ENCODE data around the gene ZNF664.

ZNF664 gene

GRCh38 chr12:123972457-123973401, at the start of gene ZNF664, which contains the start of gene CCDC92:
ZNF664 (plus strand) TSS chr12:123973215; CDS start chr12:124012145, 38,930 bp downstream.
CCDC92 (minus strand) TSS chr12:123972831; CDS start chr12:123944305, 28,526 bp downstream.
- peak; percentile 86 to 92 (median 88) for DNase-seq (ENCODE audit: low read depth in 2 of 3, low spot score in 1 of 3)

GRCh38 chr12:123923927-123924326, 49.1 kb upstream of the ZNF664 start:
- no peak for DNase-seq (ENCODE audit: low read depth in 2 of 3, low spot score in 1 of 3)

GRCh38 chr12:123924539-123924938, 48.5 kb upstream of the ZNF664 start:
- DNase-seq (ENCODE audit: low read depth in 2 of 3, low spot score in 1 of 3): no peak

DNA sequence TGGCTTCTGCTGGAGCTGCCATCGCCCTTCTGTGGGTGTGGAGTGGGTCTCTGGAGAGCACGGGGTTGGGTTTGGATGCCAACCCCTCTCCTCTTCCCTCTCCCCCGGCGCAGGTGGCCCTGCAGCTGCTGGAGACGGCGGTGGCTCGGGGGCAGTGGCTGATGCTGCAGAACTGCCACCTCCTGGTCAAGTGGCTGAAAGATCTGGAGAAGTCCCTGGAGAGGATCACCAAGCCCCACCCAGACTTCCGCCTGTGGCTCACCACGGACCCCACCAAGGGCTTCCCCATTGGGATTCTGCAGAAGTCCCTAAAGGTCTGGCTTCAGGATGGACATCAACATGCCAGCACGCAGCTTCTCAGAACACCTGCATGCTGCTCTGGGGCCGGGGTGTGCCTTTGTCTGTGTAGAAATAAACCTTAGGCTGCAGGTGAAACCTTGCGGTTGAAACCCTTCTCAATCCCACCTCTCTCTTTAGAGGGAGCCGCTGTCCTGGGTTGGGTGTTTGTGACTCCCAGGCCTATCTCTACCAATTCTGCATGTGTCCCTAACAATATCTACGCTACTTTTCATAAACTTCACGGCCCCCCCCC, 44.6 kb upstream of the ZNF664 start:
- DNase-seq (ENCODE audit: low read depth in 2 of 3, low spot score in 1 of 3): no peak

- DNase-seq (ENCODE audit: low read depth in 2 of 3, low spot score in 1 of 3): no peak
Observed at GRCh38 chr12:123928897-123929296, 44.1 kb upstream of the ZNF664 start.

GRCh38 chr12:123929946-123930583, 43.0 kb upstream of the ZNF664 start:
- no peak for DNase-seq (ENCODE audit: low read depth in 2 of 3, low spot score in 1 of 3)

DNA sequence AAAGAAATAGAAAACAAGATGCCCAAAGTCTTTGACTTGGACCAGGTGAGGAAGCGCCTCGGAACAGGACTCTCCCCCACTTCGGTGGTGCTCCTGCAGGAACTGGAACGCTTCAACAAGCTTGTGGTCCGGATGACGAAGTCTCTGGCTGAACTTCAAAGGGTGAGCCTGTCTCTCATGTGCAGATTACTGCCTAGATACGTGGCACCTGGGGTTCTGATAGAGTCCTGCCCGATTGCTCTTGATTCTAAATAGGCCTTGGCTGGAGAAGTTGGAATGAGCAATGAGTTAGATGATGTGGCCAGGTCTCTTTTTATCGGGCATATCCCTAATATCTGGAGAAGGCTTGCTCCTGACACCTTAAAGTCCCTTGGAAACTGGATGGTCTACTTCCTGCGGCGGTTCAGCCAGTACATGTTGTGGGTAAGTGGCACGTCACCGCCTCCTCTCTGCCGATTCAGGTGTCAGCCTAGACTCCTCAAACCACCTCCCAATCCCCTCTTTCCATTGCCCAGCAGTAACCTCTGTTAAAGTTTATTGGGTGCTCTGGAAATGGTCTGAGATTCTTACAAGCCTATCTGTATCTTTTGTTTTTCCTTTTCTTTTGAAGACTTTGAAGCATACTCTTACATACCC, 41.2 kb upstream of the ZNF664 start:
- DNase-seq (ENCODE audit: low read depth in 2 of 3, low spot score in 1 of 3): peak in 1 of 3 donors; percentile 13

DNA sequence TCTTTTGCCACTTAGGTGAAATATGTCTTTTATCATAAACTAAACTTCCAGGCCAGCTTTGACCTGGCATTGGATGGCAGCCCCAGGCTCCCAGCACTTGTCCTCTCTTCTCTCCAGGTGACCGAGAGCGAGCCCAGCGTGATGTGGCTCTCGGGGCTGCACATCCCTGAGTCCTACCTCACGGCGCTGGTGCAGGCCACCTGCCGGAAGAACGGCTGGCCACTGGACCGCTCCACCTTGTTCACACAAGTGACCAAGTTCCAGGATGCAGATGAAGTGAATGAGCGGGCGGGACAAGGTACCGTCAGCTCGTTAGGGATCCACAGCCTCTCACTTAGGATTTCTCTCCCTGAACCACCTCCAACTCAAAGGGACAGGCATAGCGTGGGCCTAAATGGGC, 39.8 kb upstream of the ZNF664 start:
- DNase-seq (ENCODE audit: low read depth in 2 of 3, low spot score in 1 of 3): no peak

- DNase-seq (ENCODE audit: low read depth in 2 of 3, low spot score in 1 of 3): no peak
Observed at GRCh38 chr12:123934016-123934620, 38.9 kb upstream of the ZNF664 start.

DNA sequence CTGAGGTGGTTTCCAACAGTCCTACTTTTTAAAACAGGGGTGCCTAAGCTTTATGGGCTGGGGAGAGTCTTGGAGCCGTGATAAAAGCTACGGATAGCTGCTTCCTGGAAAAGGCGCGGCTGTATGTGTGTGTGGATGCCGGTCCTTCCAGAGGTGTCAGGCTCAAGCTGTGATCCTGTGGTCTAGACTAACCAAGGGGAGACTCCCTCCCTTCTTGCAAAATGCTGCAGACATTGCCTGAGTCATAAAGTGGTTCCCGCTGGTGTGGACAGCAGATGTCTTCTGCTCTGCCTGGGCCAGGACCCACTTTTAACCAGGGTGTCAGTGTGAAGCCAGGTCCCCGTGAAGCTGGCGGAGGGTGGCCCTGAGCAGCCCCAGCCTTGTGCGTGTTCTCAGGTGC, 38.2 kb upstream of the ZNF664 start:
- DNase-seq (ENCODE audit: low read depth in 2 of 3, low spot score in 1 of 3): no peak

DNA sequence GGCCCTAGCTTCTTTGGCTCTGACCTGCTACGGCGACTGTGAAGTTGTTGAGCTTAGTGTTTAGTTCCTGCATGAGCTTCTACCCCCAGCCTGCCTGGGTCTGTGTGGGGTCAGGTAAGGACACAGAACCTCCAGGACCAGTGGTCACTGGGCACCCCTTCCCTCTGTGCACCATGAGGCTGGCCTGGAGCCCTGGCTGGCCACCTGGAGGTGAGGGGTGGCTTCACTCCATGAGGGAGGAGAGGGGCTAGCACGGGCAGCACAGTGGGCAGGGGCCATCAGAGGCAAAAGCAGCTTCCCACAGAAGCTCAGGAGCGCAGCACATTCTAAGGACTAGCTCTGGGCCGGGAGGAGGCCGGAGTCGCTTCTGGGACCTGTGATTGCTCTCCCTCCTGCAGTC, 37.1 kb upstream of the ZNF664 start:
- no peak for DNase-seq (ENCODE audit: low read depth in 2 of 3, low spot score in 1 of 3)

DNA sequence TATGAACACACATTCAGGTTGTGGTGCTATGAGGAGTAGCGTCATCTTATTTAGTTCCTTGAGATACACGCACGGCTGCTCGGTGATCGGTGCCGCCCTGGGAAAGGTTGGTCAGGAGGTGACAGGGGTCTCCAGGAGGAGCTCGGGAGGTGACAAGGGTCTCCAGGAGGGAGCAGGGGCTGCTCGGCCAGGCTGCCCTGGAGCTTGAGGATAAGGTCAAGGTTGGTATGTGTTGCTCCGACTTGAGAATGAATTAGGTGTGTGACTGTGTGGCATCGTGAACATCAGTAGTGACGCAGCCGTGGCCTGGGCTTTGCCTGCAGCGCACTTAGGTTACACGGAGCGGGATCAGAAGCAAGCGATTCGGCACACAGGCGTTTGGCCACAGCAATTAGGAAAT, 36.5 kb upstream of the ZNF664 start:
- DNase-seq (ENCODE audit: low read depth in 2 of 3, low spot score in 1 of 3): no peak

DNA sequence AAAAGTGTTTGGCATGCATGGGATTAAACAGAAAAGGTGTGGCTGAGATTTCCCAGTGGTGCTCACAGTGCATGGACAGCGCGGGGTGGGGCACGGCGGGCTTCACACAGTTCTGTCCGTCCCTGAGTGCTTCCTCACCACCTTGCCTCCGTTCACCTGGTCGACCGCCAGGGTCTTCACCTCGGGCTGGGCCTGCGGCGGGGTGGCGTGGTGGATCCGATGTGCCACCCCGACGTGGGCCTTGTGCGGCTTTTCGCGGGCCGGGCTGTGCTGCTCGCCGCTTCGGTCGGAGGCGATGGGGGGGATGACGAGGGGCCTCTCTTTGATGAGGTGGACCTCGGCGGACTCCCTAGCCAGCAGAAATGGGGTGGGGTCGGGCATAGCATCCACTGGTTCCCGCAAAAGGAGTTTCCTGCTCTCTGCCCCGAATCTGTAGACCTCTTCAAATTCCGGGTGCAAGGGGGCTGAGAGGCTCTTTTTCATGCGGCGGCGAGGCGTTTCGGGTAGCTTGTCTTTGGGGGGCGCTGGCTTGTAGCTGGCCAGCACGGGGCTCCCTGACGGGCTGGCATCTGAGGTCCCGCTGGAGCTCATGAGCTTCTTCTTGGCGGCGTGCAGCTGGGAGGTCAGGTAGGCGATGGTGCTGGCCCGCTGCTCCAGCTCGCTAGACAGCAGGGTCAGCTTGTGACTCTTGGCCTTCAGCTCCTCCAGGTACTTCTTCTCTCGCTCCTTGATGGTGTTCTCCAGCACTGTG, 35.9 kb upstream of the ZNF664 start:
- DNase-seq (ENCODE audit: low read depth in 2 of 3, low spot score in 1 of 3): no peak

DNA sequence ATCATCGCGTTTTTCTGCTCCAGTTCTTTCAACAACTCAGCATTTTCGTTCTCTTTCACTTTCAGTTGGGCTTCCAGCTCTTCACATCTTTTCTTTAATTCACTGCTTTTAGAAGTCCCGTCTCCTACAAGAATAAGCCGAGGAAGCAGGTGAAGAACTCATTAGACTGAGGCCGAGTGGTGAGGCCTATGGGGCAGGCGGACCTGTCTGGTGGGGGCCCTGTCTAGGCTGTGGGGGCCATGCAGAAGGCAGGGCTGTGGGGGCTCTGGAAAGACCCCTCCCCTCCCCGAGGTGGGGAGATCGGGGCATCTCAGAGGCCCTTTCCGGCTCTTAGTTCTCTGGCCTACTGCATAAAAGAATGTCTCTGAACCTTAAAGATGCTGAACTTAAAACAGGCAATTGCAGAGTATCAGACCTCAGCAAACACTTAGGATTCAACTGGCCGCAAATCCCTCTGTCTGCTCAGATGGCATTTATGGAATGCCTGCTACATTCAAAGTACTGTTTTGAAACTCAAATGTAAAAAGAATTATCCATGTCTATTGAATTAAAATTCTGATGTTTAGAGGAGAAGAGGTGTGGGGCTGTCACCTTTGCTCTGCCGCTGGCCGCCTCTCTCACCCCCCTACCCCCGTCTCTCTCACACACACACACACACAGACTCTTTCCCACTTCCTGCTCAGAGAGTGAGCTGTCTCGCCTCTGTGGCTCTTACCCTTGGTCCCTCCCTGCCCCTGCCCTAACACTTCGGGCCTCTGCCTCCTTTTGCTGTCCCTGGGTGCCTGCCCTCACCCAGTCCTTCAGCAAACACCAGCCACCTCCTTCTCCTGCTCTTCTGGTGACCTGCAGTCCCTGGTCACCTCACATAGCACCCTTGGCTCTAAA, 35.1 kb upstream of the ZNF664 start:
- peak in 2 of 3 donors; percentile 26 to 45 for DNase-seq (ENCODE audit: low read depth in 2 of 3, low spot score in 1 of 3)

DNA sequence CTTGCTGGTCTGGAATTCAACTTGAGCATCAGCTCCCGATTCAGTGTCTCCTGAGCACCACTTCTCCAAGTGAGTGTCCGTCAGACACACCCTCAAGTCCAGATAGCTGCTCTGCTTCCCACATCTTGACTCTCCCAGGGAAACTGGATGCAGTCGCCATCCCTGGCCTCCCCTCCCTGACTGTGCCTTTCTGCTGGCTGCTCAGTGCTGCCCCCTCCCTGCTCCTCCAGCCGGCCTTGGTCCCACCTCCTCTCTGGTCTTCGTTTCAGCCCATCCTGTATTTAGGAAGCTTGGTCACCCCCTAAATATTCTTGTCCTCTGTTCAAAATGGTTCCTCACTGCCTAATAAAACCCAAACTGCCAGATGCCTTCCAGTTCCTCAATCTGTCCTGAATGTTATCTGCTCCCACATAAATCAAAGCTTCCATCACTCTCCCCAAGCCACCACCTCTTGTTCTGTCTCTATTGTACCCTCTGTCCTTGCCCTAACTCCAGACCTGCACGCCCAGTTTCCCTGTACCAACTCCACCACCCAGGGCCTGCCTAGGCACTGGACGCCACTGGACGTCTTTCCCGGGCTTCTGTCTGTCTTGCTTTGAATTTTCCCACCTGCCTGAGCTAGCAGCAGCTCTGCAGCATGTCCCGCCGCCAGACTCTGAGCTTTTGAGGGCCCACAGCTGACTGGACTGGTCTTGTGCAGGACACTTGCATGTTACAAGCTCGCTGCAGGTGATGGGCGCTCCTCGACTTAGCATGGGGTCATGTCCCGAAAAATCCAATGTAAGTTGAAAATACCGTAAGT, 34.1 kb upstream of the ZNF664 start:
- peak in 1 of 3 donors; percentile 15 for DNase-seq (ENCODE audit: low read depth in 2 of 3, low spot score in 1 of 3)

DNA sequence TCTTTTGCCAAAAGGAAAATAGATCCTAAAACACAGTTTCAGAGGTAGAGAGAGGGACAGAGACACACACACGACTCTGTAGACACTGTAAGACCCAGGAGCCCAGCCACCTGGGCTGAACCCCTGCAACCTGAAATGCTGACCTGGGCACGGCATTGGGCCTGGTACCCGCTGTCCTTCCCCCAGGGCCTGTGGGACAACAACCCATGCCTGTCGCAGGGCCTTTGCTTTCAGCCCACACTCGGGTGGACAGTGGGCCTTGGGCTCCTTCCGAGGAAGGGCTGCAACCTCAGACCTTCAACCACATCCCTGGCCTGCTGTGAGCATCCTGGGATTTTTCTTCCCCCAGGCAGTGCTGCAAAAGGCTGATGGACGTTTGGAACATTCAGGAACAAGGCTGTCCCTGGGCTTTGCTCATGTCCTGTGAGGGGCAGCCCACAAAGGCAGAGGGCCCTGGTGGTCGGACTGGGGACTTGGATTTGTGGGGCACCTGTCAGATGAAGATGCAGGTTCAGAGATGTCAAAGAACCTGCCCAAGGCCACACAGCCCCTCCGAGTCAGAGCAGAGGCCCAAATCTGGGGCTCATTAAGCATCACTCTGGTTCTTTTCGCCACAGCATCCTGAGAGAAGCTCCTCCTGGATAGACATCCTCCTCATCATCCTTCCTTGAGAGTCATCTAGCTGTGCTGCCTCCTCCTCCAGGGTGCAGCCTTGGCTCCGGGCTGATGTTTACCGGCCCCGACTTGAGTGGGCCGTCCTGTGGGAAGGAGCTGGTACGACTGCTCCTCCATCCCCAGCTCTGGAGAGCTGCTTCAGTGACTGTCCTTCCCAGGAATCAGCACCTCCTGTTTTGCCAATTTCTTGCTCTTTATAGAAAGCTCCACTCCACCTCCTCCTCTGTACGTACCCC, 33.0 kb upstream of the ZNF664 start:
- DNase-seq (ENCODE audit: low read depth in 2 of 3, low spot score in 1 of 3): no peak

DNA sequence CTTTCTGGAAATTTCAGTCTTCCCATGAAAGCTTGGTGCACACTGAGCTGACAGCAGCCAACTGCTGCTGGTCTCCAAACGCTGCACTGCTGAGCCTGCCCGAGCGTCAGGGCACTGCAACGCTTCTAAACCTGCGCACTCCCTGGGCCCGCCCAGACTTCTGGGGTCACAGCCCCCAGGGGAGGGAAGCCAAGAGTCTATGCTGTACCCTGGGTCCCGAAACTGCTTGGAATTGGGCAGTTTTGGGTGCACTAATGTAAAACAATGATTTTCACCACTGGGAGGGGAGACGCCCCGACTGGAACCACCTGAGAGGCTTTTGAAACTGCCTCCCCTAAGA, 32.4 kb upstream of the ZNF664 start:
- no peak for DNase-seq (ENCODE audit: low read depth in 2 of 3, low spot score in 1 of 3)

DNA sequence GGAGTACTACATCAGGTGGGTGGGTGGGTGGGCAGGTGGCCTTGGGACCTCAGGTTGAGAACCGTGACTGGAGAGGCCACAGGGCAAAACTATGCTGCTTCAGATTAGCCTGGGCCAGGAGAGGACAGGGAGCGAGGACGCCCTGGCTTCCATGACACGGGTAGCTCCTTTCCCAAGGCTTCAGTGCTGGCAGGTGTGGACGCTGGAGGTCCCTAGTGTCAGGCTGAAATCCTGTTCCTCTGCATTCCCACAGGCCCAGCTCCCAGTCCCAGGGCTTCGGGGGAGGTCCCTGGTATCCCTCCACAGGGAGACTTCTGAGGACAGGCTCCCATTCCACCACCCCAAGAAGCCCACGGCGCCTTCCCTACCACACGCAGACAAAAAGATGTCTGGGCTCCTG, 32.0 kb upstream of the ZNF664 start:
- DNase-seq (ENCODE audit: low read depth in 2 of 3, low spot score in 1 of 3): no peak
